Urothelium cell line (cell line): ENCODE results near the gene CLDN4.
"Not testable (repeated sequence)": the region's sequence is repeated elsewhere in the genome, so short reads cannot be mapped to it uniquely, and the experiment has no call there.

Experiments used
- DNase-seq: peaks from one replicate; pipeline ENCODE4 v3.0.0; 2011; ENCODE audit warnings: low spot score, mixed read lengths
- FAIRE-seq: peaks from 2 replicates; lab custom pipeline; 2011; peaks lifted over from hg19 to GRCh38; lab: Jason Lieb, UNC

The CLDN4 gene, protein sequence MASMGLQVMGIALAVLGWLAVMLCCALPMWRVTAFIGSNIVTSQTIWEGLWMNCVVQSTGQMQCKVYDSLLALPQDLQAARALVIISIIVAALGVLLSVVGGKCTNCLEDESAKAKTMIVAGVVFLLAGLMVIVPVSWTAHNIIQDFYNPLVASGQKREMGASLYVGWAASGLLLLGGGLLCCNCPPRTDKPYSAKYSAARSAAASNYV

DNA sequence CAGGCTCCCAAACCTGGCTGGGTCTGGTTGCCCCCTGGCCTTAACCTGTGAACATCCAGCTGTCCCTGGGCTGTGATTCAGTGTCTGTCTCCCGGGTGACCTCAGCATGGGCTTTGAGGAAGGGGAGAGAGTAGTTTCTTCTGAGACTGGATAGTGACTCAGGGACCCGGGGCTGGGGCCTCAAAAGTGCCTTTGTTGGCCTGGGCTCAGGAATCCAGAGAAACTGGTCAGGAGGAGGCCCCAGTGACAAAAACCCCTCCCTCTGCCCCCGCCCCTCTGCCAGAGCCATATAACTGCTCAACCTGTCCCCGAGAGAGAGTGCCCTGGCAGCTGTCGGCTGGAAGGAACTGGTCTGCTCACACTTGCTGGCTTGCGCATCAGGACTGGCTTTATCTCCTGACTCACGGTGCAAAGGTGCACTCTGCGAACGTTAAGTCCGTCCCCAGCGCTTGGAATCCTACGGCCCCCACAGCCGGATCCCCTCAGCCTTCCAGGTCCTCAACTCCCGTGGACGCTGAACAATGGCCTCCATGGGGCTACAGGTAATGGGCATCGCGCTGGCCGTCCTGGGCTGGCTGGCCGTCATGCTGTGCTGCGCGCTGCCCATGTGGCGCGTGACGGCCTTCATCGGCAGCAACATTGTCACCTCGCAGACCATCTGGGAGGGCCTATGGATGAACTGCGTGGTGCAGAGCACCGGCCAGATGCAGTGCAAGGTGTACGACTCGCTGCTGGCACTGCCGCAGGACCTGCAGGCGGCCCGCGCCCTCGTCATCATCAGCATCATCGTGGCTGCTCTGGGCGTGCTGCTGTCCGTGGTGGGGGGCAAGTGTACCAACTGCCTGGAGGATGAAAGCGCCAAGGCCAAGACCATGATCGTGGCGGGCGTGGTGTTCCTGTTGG is at the start of gene CLDN4:
Gene CLDN4, plus strand, starts transcription at position 316 of the 903 bp plus-strand sequence. Its CDS starts 206 bp downstream, at position 522.
- FAIRE-seq (no peak), DNase-seq (peak; percentile 61)

- FAIRE-seq (no peak), DNase-seq (no peak)
Observed at GRCh38 chr7:73786588-73786987, 44.2 kb upstream of the CLDN4 start.

GRCh38 chr7:73787786-73788048 is 43.1 kb upstream of the CLDN4 start:
- DNase-seq, FAIRE-seq: not testable (repeated sequence)

DNA sequence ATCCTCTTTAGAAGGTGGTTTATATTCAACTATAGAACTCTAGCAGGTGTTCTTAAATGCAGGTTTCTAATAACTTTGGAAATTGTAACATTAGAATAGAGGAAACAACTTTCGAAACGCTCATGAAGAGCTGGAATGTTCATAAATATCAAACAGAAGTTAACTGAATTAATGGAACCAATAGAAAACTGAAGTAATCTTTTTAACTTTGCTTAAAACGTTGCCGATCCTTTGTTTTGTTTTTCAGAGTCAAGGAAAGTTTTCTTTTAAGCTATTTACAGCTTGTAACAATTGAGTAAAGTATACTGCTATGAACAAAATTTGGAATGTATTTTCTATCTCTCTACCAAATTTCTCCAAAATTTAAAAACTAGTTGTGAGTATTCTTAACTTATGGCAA is 41.7 kb upstream of the CLDN4 start:
- FAIRE-seq = no peak
- no peak for DNase-seq

- FAIRE-seq, DNase-seq: not testable (repeated sequence)
Observed at GRCh38 chr7:73791170-73791690, 39.6 kb upstream of the CLDN4 start.

- DNase-seq, FAIRE-seq: not testable (repeated sequence)
Observed at GRCh38 chr7:73795188-73795587, 35.6 kb upstream of the CLDN4 start.

- not testable (repeated sequence) for FAIRE-seq
Observed at GRCh38 chr7:73796656-73797055, 34.1 kb upstream of the CLDN4 start.

DNA sequence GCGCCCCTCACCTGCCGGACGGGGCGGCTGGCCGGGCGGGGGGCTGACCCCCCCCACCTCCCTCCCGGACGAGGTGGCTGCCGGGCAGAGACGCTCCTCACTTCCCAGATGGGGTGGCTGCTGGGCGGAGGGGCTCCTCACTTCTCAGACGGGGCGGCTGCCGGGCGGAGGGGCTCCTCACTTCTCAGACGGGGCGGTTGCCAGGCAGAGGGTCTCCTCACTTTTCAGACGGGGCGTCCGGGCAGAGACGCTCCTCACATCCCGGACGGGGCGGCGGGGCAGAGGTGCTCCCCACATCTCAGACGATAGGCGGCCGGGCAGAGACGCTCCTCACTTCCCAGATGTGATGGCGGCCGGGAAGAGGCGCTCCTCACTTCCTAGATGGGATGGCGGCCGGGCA is 33.6 kb upstream of the CLDN4 start:
- FAIRE-seq, DNase-seq: not testable (repeated sequence)

More at GRCh38 chr7:73796656-73797055, 34.1 kb upstream of the CLDN4 start:
- not testable (repeated sequence) for DNase-seq

DNA sequence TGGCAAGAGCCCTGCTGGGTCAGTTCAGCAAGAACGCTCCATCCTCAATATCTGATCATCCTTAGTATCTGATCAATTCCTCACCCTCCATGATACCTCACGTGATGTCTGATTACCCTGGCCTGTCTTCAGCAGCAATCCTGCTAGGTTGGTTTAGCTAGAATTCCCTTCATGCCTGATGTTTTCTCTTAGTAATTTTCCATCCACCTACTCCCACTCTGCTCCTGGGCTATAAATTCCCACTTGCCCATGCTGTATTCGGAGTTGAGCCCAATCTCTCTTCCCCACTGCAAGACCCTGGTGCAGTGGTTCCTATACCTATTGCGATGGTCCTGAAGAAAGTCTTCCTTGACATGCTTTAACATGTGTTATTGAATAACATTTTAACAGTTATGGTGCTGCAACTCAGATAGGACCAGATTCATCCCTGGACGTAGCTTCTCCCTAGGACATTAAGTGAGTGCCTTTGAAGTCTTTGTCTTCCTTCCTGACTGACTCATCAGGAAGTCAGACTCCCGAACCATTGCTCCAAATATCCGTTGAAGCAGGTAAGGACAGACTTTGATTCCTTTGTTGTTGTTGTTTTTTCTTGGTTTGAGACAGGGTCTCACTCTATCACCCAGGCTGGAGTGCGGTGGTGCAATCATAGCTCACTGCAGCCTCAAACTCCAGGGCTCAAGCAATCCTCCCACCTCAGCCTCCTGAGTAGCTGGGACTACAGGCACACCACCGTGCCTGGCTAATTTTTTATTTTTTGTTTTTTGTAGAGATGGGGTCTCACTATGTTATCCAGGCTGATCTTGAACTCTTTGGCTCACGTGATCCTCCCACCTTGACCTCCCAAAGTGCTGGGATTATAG is 31.3 kb upstream of the CLDN4 start:
- peak; percentile 43 for DNase-seq
- FAIRE-seq = no peak

- DNase-seq (no peak), FAIRE-seq (no peak)
Observed at GRCh38 chr7:73801577-73801976, 29.2 kb upstream of the CLDN4 start.

GRCh38 chr7:73802459-73802858 is 28.3 kb upstream of the CLDN4 start:
- no peak for FAIRE-seq
- DNase-seq = no peak

DNA sequence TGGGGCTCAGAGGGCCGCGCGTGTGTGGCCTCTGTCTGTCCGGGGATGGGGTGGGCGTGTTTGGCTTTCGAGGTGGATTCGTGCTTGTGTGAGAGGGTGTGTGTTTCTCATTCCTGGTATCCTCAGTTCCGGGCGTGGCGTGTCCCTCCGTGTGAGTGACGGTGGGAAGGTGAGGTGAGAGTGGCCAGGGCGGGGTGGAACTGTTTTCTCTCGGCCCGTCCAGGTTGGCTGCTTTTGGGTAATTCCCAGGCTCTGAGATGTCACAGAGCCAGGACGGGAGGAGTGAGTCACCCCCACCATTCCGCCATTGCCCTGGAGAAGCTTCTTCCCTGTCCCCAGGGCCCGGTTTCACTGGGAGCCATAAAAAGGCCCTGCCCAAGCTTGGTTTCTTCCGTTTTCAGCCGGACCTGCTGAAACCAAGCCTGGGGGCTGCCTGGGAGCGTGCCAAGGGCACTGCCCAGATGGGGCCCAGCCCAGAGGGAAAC is 21.3 kb upstream of the CLDN4 start:
- DNase-seq = peak; percentile 42
- FAIRE-seq = no peak

GRCh38 chr7:73810998-73811360 is 19.8 kb upstream of the CLDN4 start:
- DNase-seq (no peak), FAIRE-seq (no peak)

GRCh38 chr7:73811760-73812168 is 19.0 kb upstream of the CLDN4 start:
- peak; percentile 35 for FAIRE-seq

GRCh38 chr7:73812996-73813395 is 17.8 kb upstream of the CLDN4 start:
- no peak for DNase-seq
- no peak for FAIRE-seq

More at GRCh38 chr7:73811760-73812168, 19.0 kb upstream of the CLDN4 start:
- DNase-seq = peak; percentile 78

DNA sequence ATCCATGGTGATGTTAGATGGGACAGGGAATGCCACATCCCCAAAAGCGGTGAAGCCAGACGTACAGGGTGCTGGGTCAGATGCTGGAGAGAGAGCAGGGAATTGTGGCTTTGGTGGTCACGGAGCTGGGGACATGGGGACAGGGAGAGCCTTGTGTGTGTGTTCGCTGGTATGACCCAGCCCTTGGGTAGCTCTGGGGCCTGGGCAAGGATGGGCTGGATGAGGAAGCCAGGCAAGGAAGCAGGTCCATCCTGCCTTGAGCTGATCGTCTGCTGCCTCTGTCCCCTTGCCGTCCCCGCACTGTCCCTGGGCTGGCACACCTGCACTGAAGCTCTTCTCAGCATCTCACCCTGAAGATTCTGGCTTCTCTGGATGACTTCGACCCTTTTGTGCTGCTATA is 15.4 kb upstream of the CLDN4 start:
- no peak for DNase-seq
- FAIRE-seq = no peak

- no peak for DNase-seq
Observed at GRCh38 chr7:73817121-73817520, 13.7 kb upstream of the CLDN4 start.

DNA sequence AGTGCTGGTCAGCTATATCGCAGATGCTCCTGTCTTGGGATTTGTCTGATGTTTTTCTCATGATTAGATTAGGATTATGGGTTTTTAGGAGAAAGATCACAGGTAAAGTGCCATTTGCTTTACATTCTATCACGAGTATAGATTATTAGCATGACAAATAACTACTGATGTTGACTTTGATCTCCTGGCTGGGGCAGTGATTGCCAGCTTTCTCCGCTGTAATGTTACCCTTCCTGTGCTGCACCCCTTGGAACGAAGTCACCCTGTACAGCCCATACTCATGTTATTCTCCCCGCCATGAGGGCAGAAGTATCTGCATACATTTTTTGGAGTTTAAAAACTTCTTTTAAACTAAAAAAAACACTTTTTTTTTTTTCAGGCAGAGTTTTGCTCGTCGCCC is 10.8 kb upstream of the CLDN4 start:
- no peak for DNase-seq
- no peak for FAIRE-seq

More at GRCh38 chr7:73817121-73817520, 13.7 kb upstream of the CLDN4 start:
- no peak for FAIRE-seq

- not testable (repeated sequence) for DNase-seq, FAIRE-seq
Observed at GRCh38 chr7:73821597-73822285, 9.1 kb upstream of the CLDN4 start.
